Superior temporal gyrus (tissue), 1 donor: ENCODE results near the gene TUBA4B.

Source experiments
- DNase-seq: peaks from one replicate; pipeline ENCODE4 v3.0.0-alpha.2; 2016; ENCODE audit errors: extremely low spot score

Gene TUBA4B

DNA sequence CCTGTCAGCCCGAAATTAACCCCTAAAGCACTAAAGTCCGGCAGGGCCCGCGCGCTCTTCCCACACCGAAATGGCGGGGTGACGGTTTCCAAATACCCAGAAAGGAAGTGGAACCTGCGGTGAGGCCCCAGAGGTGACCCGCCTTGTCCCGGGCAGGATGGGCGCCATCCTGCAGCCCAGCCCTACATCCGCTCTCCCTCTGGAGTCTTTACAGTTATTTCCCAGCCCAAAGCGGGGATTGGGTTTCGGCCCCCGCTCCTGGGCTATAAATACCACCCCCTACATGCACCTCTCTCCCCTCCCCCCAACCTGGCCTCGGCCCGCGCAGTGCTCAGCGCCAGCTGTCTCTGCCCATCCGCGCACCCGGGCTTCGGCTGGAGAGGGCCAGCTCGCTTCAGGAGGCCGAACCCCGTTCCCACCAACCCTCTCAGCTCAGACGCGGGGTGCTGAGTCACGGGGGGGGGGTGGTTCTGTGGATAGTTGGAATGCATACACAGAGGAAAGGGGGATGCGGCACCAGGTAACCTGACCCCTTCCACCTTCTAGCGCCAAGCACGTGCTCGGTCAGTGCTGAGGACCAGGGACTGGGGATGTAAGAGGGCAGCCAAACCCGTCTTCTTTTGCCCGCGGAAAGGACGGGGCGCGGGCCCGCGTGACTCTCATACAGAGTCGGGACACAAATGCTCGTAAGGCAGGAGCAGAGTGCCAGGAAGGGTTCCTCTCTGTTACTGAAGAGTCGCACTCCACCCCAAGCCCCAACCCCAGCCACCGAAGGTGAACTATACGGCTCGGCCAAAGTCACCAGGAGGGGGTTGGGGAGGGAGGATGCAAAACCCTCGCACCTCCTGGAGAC is at the start of gene TUBA4B:
TUBA4B (plus strand) TSS at position 344 of the 853 bp plus-strand sequence; CDS start at position 509, 165 bp downstream.
- no peak for DNase-seq

DNA sequence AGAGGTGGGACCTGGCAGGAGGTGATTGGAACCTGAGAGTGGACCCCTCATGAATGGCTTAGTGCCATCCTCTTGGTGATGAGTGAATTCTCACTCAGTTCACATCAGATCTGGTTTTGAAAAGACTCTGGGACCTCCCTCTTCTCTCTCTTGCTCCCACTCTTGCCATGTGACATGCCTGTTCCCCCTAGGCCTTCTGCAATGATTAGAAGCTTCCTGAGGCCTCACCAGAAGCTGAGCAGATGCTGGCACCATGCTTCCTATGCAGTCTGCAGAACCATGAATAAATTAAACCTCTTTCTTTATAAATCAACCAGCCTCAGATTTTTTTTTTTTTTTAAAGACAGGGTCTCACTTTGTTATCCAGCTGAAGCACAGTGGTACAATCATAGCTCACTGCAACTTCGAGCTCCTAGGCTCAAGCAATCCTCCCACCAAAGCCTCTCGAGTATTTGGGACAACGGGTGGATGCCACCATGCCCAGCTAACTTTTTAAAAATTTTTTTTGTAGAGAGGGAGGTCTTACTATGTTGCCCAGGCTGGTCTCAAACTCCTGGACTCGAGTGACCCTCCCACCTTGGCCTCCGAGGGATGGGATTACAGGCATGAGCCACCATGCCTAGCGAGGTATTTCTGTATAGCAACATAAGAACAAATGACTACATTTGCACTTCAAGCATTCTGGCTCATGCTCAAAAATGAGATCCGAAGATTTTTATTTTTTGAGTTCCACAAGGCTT is 48.4 kb upstream of the TUBA4B start:
- no peak for DNase-seq

DNA sequence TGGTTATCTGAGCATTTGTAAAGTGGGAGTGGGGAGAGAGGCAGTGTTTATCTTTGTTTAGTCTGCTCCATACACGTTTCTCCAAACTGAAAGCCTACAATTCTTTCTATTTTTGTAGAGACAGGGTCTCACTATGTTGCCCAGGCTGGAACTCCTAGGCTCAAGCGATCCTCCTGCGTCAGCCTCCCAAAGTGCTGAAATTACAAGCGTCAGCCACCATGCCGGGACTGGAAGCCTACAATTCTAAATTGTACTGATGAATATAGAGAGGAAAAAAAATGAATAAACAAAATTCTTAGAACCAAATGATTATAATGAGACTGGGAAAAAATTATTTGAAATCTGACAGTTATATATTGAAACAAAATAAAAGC is 47.9 kb upstream of the TUBA4B start:
- no peak for DNase-seq

DNA sequence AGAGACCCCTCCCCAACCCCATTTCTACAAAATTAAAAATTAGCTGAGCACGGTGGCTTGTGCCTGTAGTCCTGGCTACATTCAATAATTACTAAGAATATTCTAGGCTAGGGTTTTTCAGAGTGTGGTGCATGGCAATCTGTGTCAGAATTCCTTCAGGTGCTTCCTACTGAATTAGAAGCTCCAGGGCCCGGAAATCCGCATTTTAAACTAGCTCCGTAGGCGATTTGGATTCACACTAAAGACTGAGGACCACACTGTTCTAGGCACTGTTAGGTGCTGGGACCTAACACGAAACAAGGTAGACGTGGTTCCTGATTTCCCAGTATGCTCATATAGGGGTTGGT is 47.1 kb upstream of the TUBA4B start:
- no peak for DNase-seq

DNA sequence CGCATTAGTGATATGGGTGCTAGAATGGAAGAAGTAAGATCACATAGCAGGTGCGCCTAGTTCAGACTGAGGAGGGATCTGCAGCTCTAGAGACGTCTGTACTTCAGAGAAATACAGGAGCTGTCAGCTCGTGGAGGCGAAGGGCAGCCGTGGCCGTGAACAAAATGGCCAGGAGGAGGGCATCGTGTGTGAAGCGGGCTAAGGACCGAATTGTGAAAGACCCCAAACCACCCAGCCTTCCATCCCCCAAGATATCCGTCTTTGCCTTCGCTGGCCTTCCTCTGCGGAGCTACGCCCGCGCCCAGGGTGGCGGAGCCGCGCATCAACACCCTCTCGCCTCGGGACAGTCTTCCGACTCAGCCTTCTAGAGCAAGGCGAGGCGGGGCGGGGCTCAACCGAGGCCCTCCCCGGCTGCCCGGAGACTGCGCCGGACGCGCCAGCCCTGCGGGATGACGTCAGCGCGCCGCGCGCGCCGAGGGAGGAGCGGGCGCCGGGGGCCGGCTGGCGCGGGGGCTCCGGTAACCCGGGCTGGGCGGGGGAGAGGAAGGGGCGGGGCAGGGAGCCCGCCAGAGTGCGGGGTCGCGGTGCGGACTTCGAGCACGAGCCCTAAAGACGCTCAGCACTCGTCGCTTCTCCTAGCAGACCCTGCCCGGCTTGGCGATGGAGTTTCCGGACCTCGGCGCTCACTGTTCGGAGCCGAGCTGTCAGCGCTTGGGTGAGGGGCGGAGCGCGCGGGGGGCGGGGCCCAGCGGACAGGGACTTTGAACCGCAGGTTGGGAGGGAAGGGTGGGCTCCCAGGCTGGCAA is 46.5 kb upstream of the TUBA4B start, which contains the start of gene ZFAND2B:
ZFAND2B (plus strand) TSS at position 455 of the 806 bp plus-strand sequence; CDS start at position 661, 206 bp downstream.
- DNase-seq = peak; percentile 94

DNA sequence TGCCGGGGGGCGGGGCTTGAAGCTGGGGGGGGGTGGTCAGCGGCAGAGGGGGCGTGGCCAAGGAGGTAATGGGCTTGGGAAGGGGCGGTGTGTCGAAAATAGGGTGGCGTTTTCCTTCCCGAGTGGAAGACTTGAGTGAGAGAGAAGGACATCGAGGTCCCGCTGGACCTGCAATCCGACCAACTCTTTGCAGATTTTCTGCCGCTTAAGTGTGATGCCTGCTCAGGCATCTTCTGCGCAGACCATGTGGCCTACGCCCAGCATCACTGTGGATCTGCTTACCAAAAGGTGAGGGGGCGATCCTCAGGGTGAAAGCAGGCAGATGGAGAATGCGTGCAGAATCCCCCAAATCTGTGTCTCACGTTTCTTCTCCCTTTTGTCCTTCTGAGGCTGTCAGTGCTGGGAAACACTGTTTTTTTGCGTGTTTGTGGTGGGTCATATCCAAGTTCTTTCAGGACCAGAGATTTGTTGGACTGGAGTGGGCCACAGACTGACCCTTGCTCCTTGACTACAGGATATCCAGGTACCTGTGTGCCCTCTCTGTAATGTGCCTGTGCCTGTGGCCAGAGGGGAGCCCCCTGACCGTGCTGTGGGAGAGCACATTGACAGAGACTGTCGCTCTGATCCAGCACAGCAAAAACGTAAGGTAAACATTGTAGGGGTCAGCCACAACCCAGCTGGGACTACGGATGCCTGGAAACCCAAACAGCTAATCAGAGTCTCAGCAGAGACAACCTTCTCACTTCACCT is 45.7 kb upstream of the TUBA4B start:
- peak; percentile 54 for DNase-seq

DNA sequence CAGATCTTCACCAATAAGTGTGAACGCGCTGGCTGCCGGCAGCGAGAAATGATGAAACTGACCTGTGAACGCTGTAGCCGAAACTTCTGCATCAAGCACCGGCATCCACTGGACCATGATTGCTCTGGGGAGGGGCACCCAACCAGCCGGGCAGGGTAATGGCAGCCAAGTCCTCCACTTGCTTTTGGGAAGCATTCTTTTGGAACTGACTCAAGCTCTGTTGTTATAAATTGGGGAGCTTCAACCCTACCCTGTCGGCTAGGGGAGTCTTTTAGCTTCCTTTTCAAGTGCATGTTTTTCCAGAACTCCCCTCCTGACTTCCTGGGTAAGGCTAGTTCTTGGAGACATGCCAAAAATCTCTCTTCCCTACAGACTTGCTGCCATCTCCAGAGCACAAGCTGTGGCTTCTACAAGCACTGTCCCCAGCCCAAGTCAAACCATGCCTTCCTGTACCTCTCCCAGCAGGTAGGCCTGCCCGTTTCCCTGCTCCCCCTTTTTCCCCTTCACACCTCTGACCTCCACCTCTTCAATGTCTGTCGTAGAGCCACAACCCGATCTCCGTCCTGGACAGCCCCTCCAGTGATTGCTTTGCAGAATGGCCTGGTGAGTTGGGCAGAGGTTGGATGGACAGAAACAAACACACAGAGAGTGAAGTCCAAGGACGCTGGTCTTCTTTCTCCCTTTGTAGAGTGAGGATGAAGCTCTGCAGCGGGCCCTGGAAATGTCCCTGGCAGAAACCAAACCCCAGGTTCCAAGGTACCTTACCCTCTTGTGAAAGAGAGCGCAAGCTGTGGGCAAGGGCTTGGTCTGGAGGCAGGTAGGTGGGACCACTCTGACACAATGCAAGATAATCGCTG is 44.9 kb upstream of the TUBA4B start:
- no peak for DNase-seq

DNA sequence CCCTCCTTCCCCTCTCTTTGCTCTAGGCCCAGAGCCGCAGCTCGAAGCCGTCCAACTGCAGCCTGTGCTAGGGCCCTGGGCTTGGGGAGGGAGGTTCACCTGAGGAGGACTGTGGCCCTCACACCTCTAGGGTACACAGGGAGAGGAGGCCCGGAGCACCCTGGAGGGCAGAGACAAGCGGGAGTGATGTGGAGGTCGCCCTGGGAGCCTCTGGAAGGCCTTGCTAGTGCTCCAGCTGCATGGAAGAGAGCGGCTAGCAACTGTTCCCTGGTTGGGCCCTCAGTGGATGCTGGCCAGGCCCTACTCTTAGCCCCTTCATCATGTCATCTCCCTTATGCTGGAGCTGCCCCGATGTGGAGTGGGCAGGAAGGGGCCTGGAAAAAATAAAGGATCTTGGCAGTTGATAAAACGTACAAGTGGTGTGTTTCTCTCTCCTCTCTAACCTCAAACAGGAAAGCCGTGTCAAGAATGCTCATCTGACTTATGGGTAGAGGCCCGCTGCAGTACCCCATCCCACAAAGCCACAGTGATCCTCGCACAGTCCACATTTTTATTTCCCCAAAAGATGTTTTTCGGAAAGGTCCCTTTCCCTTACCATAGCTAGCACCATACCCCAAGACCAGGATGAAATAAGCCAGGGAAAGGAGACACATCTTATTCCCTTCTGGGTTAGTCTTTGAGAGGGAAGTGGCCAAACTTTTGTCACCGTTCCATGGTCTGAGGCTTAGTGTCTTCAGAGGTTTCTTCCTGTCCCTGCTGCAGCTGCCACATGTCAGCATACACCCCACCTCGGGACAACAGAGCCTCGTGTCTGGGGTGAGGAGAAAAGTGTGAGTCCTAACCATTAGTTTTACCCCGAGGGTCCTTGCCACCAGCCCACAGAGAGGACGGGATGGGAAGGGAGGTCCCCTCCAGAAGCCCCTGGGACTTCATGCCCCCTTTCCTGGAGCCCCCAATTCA is 43.5 kb upstream of the TUBA4B start:
- DNase-seq = no peak

DNA sequence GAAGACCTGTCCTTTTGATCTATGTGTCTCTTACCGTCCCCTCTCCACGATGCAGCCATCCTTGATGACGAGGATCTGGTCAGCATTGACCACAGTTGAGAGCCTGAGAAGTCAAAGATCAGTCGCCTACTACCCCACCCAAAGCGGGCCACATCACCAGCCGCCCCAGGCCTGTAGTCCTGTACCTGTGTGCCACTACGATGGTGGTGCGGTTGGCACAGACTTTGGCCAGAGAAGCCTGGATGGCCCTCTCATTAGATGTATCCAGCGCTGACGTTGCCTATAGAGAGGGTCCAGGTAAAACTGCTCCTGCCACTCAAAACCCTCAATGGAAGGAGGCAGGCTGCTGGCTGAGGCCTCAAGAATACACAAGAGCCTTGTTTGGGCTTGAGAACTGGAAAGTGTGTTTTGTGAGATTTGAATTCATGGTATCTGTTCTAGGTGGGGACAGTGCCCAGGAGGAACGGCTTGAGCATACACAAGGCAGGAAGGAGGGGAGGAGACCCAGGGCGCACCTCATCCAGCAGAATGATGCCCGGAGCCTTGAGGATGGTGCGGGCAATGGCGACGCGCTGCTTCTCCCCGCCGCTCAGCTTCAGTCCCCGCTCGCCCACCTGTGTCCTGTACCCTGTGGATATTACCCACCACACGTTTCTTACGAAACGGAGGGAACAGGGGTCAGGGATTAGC is 42.7 kb upstream of the TUBA4B start:
- no peak for DNase-seq

DNA sequence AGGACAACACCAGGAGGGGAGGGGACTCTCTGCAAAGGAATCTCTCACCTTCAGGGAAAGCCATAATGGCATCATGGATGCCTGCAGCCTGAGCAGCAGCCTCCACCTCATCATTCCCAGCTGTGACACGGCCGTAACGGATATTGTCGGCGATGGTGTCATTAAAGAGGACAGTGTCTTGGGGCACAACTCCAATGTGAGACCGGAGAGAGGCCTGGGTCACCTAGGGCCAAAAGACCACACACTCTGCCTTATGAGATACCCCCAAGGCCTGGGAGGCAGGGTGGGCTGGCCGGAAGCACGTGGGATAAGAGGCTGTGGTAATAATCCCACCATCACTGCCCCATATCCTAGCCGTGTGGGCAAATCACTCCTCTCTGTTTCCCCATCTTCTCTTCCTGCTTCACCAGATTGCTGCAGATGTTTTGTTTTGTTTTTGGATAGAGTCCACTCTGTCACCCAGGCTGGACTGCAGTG is 42.1 kb upstream of the TUBA4B start:
- no peak for DNase-seq

DNA sequence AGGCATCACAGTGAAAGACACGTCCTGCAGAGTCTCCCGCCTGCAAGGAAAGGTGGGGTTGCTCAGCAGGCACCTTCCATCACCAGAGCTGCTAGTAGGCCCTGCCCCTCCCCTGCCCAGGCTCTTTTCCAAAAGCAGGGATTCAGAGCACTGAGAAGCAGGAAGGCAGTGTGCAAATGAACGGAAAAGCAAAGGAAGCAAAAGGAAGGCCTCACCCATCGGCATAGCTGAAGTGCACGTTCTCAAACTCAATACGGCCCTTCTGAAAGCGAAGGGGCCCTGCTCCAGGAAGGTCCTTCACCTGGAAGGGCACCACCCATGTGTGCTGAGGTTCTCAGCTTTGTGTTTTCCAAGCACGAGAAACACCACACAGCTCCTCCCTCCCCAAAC is 40.0 kb upstream of the TUBA4B start:
- DNase-seq = no peak

DNA sequence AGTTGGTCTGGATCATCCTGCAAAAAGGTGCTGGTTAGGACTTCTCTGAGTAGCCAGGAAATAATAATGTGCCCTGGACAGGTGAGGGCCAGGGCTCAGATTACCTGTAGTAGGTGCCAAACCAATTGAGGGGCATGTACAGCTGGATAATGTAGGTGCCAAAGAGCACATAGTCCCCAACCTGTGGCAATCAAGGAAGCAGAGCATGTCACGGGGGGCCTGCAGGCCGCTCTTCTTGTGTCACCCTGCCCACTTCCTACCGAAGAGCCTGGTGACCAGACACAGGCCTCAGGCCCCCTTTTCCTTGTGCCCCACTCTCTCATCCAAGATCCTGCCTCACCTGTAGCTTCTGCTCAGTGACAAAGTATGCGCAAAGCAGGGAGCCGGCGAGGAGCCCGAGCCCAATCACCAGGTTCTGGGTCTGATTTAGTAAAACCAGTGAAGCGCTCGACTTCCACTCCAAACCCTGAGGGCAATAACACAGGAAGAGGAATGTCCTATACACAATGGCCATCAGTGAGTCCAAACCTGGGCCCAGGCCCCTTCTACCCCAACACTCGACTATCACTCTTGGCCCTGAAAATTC is 39.5 kb upstream of the TUBA4B start:
- no peak for DNase-seq

DNA sequence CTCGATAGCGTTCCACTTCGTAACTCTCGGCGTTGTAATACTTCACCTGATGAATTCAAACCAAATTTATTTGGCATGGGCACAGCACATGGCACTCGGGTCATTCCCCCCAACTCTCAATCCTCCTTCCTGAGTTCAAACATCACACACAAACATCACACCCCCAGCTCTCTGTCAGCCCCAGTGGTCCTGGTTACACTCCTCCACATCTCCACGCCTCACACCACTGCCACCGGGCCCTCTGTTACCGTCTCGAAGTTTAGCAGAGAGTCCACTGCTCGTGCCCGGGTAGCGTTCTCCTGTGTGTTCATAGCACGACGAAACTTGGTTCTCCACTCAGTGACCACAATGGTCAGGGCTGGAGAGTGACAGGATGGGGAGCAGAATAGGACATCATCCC is 38.9 kb upstream of the TUBA4B start:
- no peak for DNase-seq

DNA sequence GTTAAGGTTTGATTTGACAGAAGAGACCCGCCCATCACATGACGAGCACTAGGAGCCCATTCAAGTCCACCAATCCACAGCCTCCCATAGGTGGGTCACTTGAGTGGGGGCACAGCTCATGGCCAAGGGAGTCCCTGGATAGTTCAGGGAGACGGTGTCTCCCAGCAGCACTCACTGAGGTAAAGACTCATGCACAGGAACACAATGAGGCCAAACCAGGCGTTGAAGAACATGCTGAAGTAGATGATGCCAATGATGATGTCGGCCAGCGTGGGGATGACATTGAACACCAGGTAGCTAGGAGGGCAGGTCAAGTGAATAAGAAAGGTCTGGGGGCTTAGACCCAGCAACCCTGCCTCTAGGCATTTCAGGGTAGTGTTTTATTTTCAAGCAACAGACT is 38.3 kb upstream of the TUBA4B start:
- DNase-seq = no peak

DNA sequence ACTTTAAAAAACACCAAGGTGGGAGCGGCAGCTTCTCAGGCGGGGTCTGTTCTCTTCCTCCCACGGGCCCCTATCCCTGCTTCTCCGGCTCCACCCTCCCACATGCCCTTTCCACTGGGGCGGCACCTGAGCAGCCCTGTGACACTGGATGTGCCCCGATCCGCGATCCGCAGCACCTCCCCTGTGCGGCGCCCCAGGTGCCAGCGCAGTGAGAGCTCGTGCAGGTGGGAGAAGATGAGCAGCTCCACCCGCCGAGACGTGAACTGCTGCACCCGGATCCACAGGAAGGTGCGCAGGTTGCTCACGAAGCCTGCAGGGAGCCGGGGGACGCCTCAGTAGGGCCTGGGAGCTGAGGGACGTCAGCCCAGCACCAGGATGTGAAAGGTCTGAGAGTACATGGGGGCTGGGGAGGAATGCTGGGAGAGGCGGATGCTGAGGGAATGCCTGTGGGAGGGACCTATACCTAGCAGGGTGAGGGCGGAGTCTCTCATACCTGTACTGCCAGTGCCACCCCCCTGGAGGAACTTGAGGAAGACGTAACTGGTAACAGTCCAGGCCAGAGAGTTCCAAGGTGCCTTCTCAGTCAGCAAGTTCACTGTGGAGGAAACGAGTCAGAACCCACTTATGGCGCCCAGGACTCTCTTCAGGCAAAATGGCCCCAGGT is 37.0 kb upstream of the TUBA4B start:
- no peak for DNase-seq

DNA sequence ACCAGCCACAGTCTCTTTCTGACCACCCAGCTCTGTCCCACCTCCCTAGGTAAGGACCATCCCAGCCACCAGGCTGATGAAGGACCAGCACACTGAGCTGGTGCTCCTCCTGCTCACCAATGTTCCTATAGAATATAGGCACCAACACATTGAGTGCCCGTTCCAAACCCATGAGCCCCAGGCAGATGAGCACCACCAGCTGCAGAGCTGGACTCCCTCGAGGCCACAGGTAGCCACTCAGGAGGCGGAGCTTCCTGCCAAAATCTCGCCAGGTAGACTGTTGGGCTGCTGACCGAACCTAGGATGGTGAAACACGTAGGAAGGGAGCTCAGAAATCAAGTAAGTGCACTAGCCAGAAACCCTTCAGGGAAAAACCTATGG is 36.5 kb upstream of the TUBA4B start:
- no peak for DNase-seq

DNA sequence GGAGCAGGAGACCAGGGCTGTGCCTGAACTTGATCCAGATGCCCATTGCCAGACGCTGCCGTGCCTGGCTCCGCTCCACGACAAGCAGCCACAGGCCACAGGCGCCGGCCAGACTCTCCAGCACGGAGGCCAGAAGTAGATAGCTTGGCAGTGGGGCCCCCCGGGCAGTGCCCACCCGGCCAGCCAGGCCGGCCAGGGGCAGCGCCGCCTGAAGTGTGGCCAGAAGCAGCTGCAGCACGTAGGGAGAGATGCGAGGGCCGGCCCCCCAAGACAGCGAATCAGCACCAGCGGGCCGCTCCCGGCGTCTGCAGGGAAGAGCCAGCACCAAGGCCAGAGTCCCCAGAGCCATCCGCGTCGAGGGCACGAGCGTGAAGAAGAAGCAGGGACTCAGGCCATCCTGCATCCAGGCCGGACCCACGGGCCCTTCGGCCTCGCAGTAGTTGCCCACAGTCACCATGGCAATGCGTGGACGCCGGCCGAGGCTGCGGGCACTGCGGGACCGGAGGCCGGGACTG is 34.8 kb upstream of the TUBA4B start:
- DNase-seq = no peak
